SK-N-SH (cell line): ENCODE results near the gene PTGIR.

ENCODE experiments used
- GABPA ChIP-seq: IDR thresholded peaks from 2 replicates; pipeline ENCODE4 v1.4.0; 2012; ENCODE audit warnings: low read depth, mild to moderate bottlenecking
- NRF1 ChIP-seq: IDR thresholded peaks from 2 replicates; pipeline ENCODE4 v1.6.1; 2012; ENCODE audit warnings: low read depth, mild to moderate bottlenecking, low read length
- POLR2AphosphoS5 ChIP-seq: IDR thresholded peaks from 2 replicates; pipeline ENCODE4 v1.6.1; 2012; ENCODE audit warnings: low read depth, low read length
- REST ChIP-seq: IDR thresholded peaks from 2 replicates; pipeline ENCODE4 v1.6.1; 2012; ENCODE audit warnings: mild to moderate bottlenecking, low read depth, low read length, moderate library complexity
- TCF12 ChIP-seq: IDR thresholded peaks from 2 replicates; pipeline ENCODE4 v1.4.0; 2012
- TF ChIP-seq, protein P1 (sequence below): fragments of 200-600 bp; sonication (generic); IDR thresholded peaks from 2 replicates; pipeline ENCODE4 v1.6.1; 2017; ENCODE audit warnings: antibody characterized with exemption, mild to moderate bottlenecking, moderate library complexity
- TF ChIP-seq, protein P2 (sequence below): IDR thresholded peaks from 2 replicates; pipeline ENCODE4 v1.4.0; 2012; ENCODE audit warnings: low read depth

DNA sequence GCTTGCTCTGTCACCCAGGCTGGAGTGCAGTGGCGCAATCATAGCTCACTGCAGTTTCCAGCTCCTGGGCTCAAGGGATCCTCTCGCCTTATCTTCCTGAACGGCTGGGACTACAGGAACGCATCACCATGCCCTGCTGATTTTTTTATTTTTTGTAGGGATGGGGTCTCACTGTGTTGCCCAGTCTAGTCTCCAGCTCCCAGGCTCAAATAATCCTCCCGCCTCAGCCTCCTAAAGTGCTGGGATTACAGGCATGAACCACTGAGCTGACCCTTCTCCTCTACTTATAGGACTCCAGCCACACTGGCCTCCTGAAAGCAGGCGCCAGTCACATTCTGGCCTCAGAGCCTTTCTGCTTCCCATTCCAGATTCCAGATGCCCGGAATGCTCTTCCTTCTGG, 25.6 kb upstream of the PTGIR start:
- TF ChIP-seq GABPA, result no peak
- no peak for TF ChIP-seq TCF12
- TF ChIP-seq POLR2AphosphoS5, result no peak
- no peak for TF ChIP-seq REST
- TF ChIP-seq, protein P1, sequence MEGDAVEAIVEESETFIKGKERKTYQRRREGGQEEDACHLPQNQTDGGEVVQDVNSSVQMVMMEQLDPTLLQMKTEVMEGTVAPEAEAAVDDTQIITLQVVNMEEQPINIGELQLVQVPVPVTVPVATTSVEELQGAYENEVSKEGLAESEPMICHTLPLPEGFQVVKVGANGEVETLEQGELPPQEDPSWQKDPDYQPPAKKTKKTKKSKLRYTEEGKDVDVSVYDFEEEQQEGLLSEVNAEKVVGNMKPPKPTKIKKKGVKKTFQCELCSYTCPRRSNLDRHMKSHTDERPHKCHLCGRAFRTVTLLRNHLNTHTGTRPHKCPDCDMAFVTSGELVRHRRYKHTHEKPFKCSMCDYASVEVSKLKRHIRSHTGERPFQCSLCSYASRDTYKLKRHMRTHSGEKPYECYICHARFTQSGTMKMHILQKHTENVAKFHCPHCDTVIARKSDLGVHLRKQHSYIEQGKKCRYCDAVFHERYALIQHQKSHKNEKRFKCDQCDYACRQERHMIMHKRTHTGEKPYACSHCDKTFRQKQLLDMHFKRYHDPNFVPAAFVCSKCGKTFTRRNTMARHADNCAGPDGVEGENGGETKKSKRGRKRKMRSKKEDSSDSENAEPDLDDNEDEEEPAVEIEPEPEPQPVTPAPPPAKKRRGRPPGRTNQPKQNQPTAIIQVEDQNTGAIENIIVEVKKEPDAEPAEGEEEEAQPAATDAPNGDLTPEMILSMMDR, result no peak
- TF ChIP-seq NRF1, result no peak
- TF ChIP-seq, protein P2, sequence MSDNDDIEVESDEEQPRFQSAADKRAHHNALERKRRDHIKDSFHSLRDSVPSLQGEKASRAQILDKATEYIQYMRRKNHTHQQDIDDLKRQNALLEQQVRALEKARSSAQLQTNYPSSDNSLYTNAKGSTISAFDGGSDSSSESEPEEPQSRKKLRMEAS, result no peak
